Measurements from ENCODE around the gene MS4A4E. TPM values are rescaled to one million over a fixed set of nuclear protein-coding genes. Genes with fewer than 3 reads are reported as not detected.

The MS4A4E gene
- total and polyA plus RNA-seq, 2 of the 8 experiments (the other 6 are each of a cell fraction or from before 2014, with no cell fraction given): not detected

GRCh38 chr11:60263402-60263801 lies 20.5 kb upstream of the MS4A4E start:
- Histone ChIP-seq H4K91ac (replicated peaks; ENCODE audit: insufficient read length, low read length) (no peak overlapping the region), H3K4me3 (ENCODE audit: extremely low read depth in 1 of 4, insufficient read depth in 2 of 4, low read depth in 3 of 4, low read length in 4 of 4) (no peak overlapping the region), H2AK5ac (ENCODE audit: low read depth, low read length) (no peak overlapping the region), H3K9me3 (ENCODE audit: insufficient read depth in 2 of 2, low read depth in 1 of 2, low read length in 1 of 2) (no peaks in the 10 kb centered on the region), H2BK15ac (ENCODE audit: low read length) (no peak overlapping the region), H2BK20ac (ENCODE audit: low read length) (no peak overlapping the region), H3K4me1 (replicated peaks in 1 of 4; ENCODE audit: control insufficient read depth in 3 of 4, insufficient read depth in 4 of 4, low read length in 3 of 4) (peaks cover 0 to 3% (median 0%) of the 10 kb centered on the region in 4 experiments; a peak in 1 of 7 replicates), H3K14ac (ENCODE audit: insufficient read length) (no peak overlapping the region), H4K8ac (ENCODE audit: extremely low read depth, insufficient read depth, low read length) (no peak overlapping the region), H2AFZ (ENCODE audit: low read length) (no peak overlapping the region), H3K23me2 (ENCODE audit: low read depth, low read length) (no peaks in the 10 kb centered on the region; the same call in 1 of the 2 replicates), H3K79me1 (ENCODE audit: low read depth, low read length) (no peaks in the 10 kb centered on the region), H3K18ac (ENCODE audit: extremely low read depth, low read length) (no peak overlapping the region), H2BK120ac (replicated peaks; ENCODE audit: low read depth, low read length) (no peak overlapping the region), H4K5ac (ENCODE audit: insufficient read length, low read depth, low read length) (no peak overlapping the region), H3K27me3 (replicated peaks in 1 of 4; ENCODE audit: control insufficient read depth in 3 of 4, extremely low read depth in 1 of 4, insufficient read depth in 3 of 4, low read length in 3 of 4) (no peaks in the 10 kb centered on the region; a peak in 1 of 7 replicates), H2BK12ac (ENCODE audit: low read depth, low read length) (no peak overlapping the region), H3K79me2 (ENCODE audit: control insufficient read depth in 1 of 2, insufficient read depth in 2 of 2, low read length in 2 of 2) (no peaks in the 10 kb centered on the region; a peak in 1 of 4 replicates), H3K27ac (ENCODE audit: low read depth, low read length) (no peak overlapping the region), H3K36me3 (ENCODE audit: control insufficient read depth in 2 of 4, insufficient read depth in 4 of 4, low read length in 3 of 4) (no peaks in the 10 kb centered on the region), H2BK5ac (ENCODE audit: low read depth, low read length) (no peak overlapping the region), H3K23ac (ENCODE audit: insufficient read length) (no peak overlapping the region), H3K56ac (replicated peaks; ENCODE audit: insufficient read length, low read depth, low read length) (no peak overlapping the region), H4K20me1 (replicated peaks in 1 of 2; ENCODE audit: control insufficient read depth in 1 of 2, insufficient read depth in 2 of 2, low read length in 2 of 2) (no peaks in the 10 kb centered on the region), H3K4ac (replicated peaks; ENCODE audit: insufficient read length, low read depth, low read length) (no peak overlapping the region), H3K4me2 (ENCODE audit: insufficient read depth in 1 of 2, low read depth in 2 of 2, low read length in 2 of 2) (no peak overlapping the region), H3K9ac (replicated peaks in 1 of 4; ENCODE audit: extremely low read depth in 1 of 4, low read depth in 3 of 4, low read length in 3 of 4) (no peak overlapping the region)
- ChIA-PET POLR2A (ENCODE audit: partially characterized antibody) (no interaction called here), CTCF (ENCODE audit: partially characterized antibody) (interaction anchor here (0.7 to 4.5 kb wide), 6 partner anchors 12 to 499 kb away, joined by 3 to 109 read pairs (median 28); no protein-coding TSS in a partner anchor)
- WGBS, 2 experiments (ENCODE audit: extremely low coverage in 1 of 2, insufficient coverage in 1 of 2, insufficient read length in 1 of 2, insufficient replicate concordance in 2 of 2, low coverage in 1 of 2, low lambda C conversion rate in 2 of 2, missing lambda C conversion rate in 1 of 2): 90 to 100% methylated on average over 1 to 4 of the region's 4 CpGs
- FAIRE-seq (no peak), DNase-seq (ENCODE audit: low read depth in 1 of 2, low spot score in 2 of 2) (no peak)
- TF ChIP-seq NRF1 (IDR thresholded peaks at IDR 0.05; ENCODE audit: low read depth, low read length) (no peak), JUND (IDR thresholded peaks at IDR 0.05; ENCODE audit: low read length) (no peak), RBBP5 (IDR thresholded peaks at IDR 0.05; ENCODE audit: borderline replicate concordance, low read depth, low read length) (no peak), RXRA (IDR thresholded peaks at IDR 0.05; ENCODE audit: insufficient read depth, low read depth, low read length) (no peak), E2F6 (IDR thresholded peaks at IDR 0.05) (no peak), ATF2 (IDR thresholded peaks at IDR 0.05; ENCODE audit: low read length) (no peak), TCF12 (IDR thresholded peaks at IDR 0.05; ENCODE audit: low read depth, low read length) (no peak), CBX8 (IDR thresholded peaks at IDR 0.05; ENCODE audit: borderline replicate concordance, low read depth, low read length) (no peak), SRF (IDR thresholded peaks at IDR 0.05; ENCODE audit: low read depth, low read length) (no peak), TEAD4 (IDR thresholded peaks at IDR 0.05; ENCODE audit: low read depth, low read length) (no peak), ASH2L (IDR thresholded peaks at IDR 0.05; ENCODE audit: low read length) (no peak), GABPA (IDR thresholded peaks at IDR 0.05; ENCODE audit: borderline replicate concordance, insufficient read depth, low read length) (no peak), POU5F1 (IDR thresholded peaks at IDR 0.05; ENCODE audit: low read depth, low read length) (no peak)
